Activated T-cell treated with anti-CD3 and anti-CD28 coated beads, Interleukin-2, amount 50 U/mL, for 24 hours (primary cell): ENCODE results near the gene PUM1.
A peak's percentile ranks its signal among the peaks of the same experiment; 100 is the strongest.

Source experiments
- DNase-seq: peaks from one replicate; pipeline ENCODE4 v3.0.0-alpha.2; 2020
- H3K27ac Mint-ChIP-seq: 2 replicates; pipeline ENCODE4 v1.8.0; 2020; ENCODE audit warnings: mild to moderate bottlenecking, mixed read lengths
- H3K27me3 Mint-ChIP-seq: 2 replicates; pipeline ENCODE4 v1.8.0; 2020; ENCODE audit warnings: mixed read lengths
- H3K36me3 Mint-ChIP-seq: 2 replicates; pipeline ENCODE4 v1.8.0; 2020; ENCODE audit warnings: low read depth, mixed read lengths
- H3K4me1 Mint-ChIP-seq: 2 replicates; pipeline ENCODE4 v1.8.0; 2020; ENCODE audit warnings: low read depth, mixed read lengths
- H3K4me3 Mint-ChIP-seq: 2 replicates; pipeline ENCODE4 v1.8.0; 2020; ENCODE audit warnings: mild to moderate bottlenecking, moderate library complexity, mixed read lengths
- H3K9me3 Mint-ChIP-seq: 2 replicates; pipeline ENCODE4 v1.8.0; 2020; ENCODE audit warnings: mixed read lengths

PUM1 gene

GRCh38 chr1:31027693-31028526 is 37.6 kb downstream of the PUM1 start:
- H3K27ac Mint-ChIP-seq, result peak overlapping the region; percentile 12
- peaks cover 85% of the 10 kb centered on the region for H3K4me1 Mint-ChIP-seq
- DNase-seq, result no peak
- peaks cover 81% of the 10 kb centered on the region for H3K36me3 Mint-ChIP-seq
- no peak overlapping the region for H3K4me3 Mint-ChIP-seq
- H3K9me3 Mint-ChIP-seq, result no peaks in the 10 kb centered on the region
- no peaks in the 10 kb centered on the region for H3K27me3 Mint-ChIP-seq

- no peaks in the 10 kb centered on the region for H3K9me3 Mint-ChIP-seq
- H3K27me3 Mint-ChIP-seq, result no peaks in the 10 kb centered on the region
- peaks cover 87% of the 10 kb centered on the region for H3K36me3 Mint-ChIP-seq
- no peak overlapping the region for H3K4me3 Mint-ChIP-seq
- DNase-seq, result no peak
- H3K4me1 Mint-ChIP-seq, result peaks cover 86% of the 10 kb centered on the region
- H3K27ac Mint-ChIP-seq, result no peak overlapping the region
Measured at GRCh38 chr1:31022259-31022658, 43.3 kb downstream of the PUM1 start.

- H3K9me3 Mint-ChIP-seq, result no peaks in the 10 kb centered on the region
- peaks cover 84% of the 10 kb centered on the region for H3K36me3 Mint-ChIP-seq
- no peaks in the 10 kb centered on the region for H3K27me3 Mint-ChIP-seq
- no peak for DNase-seq
- H3K27ac Mint-ChIP-seq, result peak overlapping the region; percentile 16
- no peak overlapping the region for H3K4me3 Mint-ChIP-seq
- H3K4me1 Mint-ChIP-seq, result peaks cover 79% of the 10 kb centered on the region
Measured at GRCh38 chr1:31020007-31020790, 45.3 kb downstream of the PUM1 start.

GRCh38 chr1:31019401-31019800 is 46.1 kb downstream of the PUM1 start:
- no peak for DNase-seq
- Mint-ChIP-seq H3K9me3 (no peaks in the 10 kb centered on the region), H3K27ac (peak overlapping the region; percentile 39), H3K36me3 (peaks cover 79% of the 10 kb centered on the region), H3K4me1 (peaks cover 71% of the 10 kb centered on the region), H3K27me3 (no peaks in the 10 kb centered on the region), H3K4me3 (no peak overlapping the region)

GRCh38 chr1:31016868-31017267 is 48.6 kb downstream of the PUM1 start:
- Mint-ChIP-seq H3K4me1 (peaks cover 66% of the 10 kb centered on the region), H3K27me3 (no peaks in the 10 kb centered on the region), H3K9me3 (no peaks in the 10 kb centered on the region), H3K27ac (no peak overlapping the region), H3K36me3 (peaks cover 65% of the 10 kb centered on the region), H3K4me3 (no peak overlapping the region)
- DNase-seq, result no peak

GRCh38 chr1:31013187-31013864 is 52.2 kb downstream of the PUM1 start:
- no peaks in the 10 kb centered on the region for H3K27me3 Mint-ChIP-seq
- peak overlapping the region; percentile 27 for H3K27ac Mint-ChIP-seq
- no peak overlapping the region for H3K4me3 Mint-ChIP-seq
- DNase-seq, result no peak
- H3K36me3 Mint-ChIP-seq, result peaks cover 50% of the 10 kb centered on the region
- H3K4me1 Mint-ChIP-seq, result peaks cover 66% of the 10 kb centered on the region
- H3K9me3 Mint-ChIP-seq, result no peaks in the 10 kb centered on the region

GRCh38 chr1:31012210-31012924 is 53.1 kb downstream of the PUM1 start:
- Mint-ChIP-seq H3K27me3 (no peaks in the 10 kb centered on the region), H3K4me1 (peaks cover 71% of the 10 kb centered on the region), H3K9me3 (no peaks in the 10 kb centered on the region), H3K27ac (peak overlapping the region; percentile 71), H3K36me3 (peaks cover 55% of the 10 kb centered on the region), H3K4me3 (no peak overlapping the region)
- DNase-seq, result no peak

- H3K27ac Mint-ChIP-seq, result peak overlapping the region; percentile 70
- no peak overlapping the region for H3K4me3 Mint-ChIP-seq
- DNase-seq, result no peak
- H3K27me3 Mint-ChIP-seq, result no peaks in the 10 kb centered on the region
- H3K36me3 Mint-ChIP-seq, result peaks cover 55% of the 10 kb centered on the region
- H3K9me3 Mint-ChIP-seq, result no peaks in the 10 kb centered on the region
- peaks cover 67% of the 10 kb centered on the region for H3K4me1 Mint-ChIP-seq
Measured at GRCh38 chr1:31011719-31012118, 53.8 kb downstream of the PUM1 start.

GRCh38 chr1:31010086-31010989 is 55.2 kb downstream of the PUM1 start:
- Mint-ChIP-seq H3K4me3 (peak overlapping the region; percentile 42), H3K27me3 (no peaks in the 10 kb centered on the region), H3K27ac (peak overlapping the region; percentile 93), H3K36me3 (peaks cover 61% of the 10 kb centered on the region), H3K4me1 (peaks cover 73% of the 10 kb centered on the region), H3K9me3 (no peaks in the 10 kb centered on the region)
- no peak for DNase-seq

GRCh38 chr1:31007462-31007991 is 58.0 kb downstream of the PUM1 start:
- H3K27ac Mint-ChIP-seq, result peak overlapping the region; percentile 86
- DNase-seq, result no peak
- no peak overlapping the region for H3K4me3 Mint-ChIP-seq
- peaks cover 75% of the 10 kb centered on the region for H3K36me3 Mint-ChIP-seq
- no peaks in the 10 kb centered on the region for H3K27me3 Mint-ChIP-seq
- no peaks in the 10 kb centered on the region for H3K9me3 Mint-ChIP-seq
- peaks cover 81% of the 10 kb centered on the region for H3K4me1 Mint-ChIP-seq

GRCh38 chr1:31006747-31007146 is 58.8 kb downstream of the PUM1 start:
- no peaks in the 10 kb centered on the region for H3K27me3 Mint-ChIP-seq
- H3K4me3 Mint-ChIP-seq, result no peak overlapping the region
- no peak for DNase-seq
- peaks cover 75% of the 10 kb centered on the region for H3K4me1 Mint-ChIP-seq
- H3K36me3 Mint-ChIP-seq, result peaks cover 82% of the 10 kb centered on the region
- peak overlapping the region; percentile 22 for H3K27ac Mint-ChIP-seq
- H3K9me3 Mint-ChIP-seq, result no peaks in the 10 kb centered on the region

- Mint-ChIP-seq H3K27me3 (no peaks in the 10 kb centered on the region), H3K27ac (peak overlapping the region; percentile 68), H3K4me1 (peaks cover 68% of the 10 kb centered on the region), H3K36me3 (peaks cover 85% of the 10 kb centered on the region), H3K4me3 (no peak overlapping the region), H3K9me3 (no peaks in the 10 kb centered on the region)
- DNase-seq, result no peak
Measured at GRCh38 chr1:31005617-31006166, 59.8 kb downstream of the PUM1 start.

- peaks cover 64% of the 10 kb centered on the region for H3K4me1 Mint-ChIP-seq
- DNase-seq, result no peak
- peak overlapping the region; percentile 35 for H3K27ac Mint-ChIP-seq
- peaks cover 90% of the 10 kb centered on the region for H3K36me3 Mint-ChIP-seq
- H3K9me3 Mint-ChIP-seq, result no peaks in the 10 kb centered on the region
- H3K4me3 Mint-ChIP-seq, result no peak overlapping the region
- no peaks in the 10 kb centered on the region for H3K27me3 Mint-ChIP-seq
Measured at GRCh38 chr1:31005198-31005597, 60.3 kb downstream of the PUM1 start.
